ENCODE results near the gene MLC1. TPM values are rescaled to one million over a fixed set of nuclear protein-coding genes. Genes with fewer than 3 reads are reported as not detected.
"Not testable (repeated sequence)": the region's sequence is repeated elsewhere in the genome, so short reads cannot be mapped to it uniquely, and the experiment has no call there.

MLC1 gene
- polyA plus RNA-seq, 1 donor: 1.3 TPM

GRCh38 chr22:50102946-50103345 is 17.7 kb upstream of the MLC1 start:
- DNase-seq: no peak

- DNase-seq: no peak
Observed at GRCh38 chr22:50101870-50102565, 16.8 kb upstream of the MLC1 start.

GRCh38 chr22:50098052-50098451 is 12.8 kb upstream of the MLC1 start:
- no peak for DNase-seq

GRCh38 chr22:50092342-50092741 is 7.1 kb upstream of the MLC1 start:
- no peak for DNase-seq

GRCh38 chr22:50091092-50091768 is 6.0 kb upstream of the MLC1 start:
- DNase-seq: no peak

GRCh38 chr22:50090412-50090714 is 5.1 kb upstream of the MLC1 start:
- DNase-seq: no peak

- peak; percentile 22 for DNase-seq
Observed at GRCh38 chr22:50089682-50090411, 4.6 kb upstream of the MLC1 start, which contains the start of gene MOV10L1. TSS of gene MOV10L1 (plus strand) at chr22:50090006. CDS start at chr22:50090089, 83 bp downstream.

GRCh38 chr22:50089231-50089630 is 4.0 kb upstream of the MLC1 start:
- no peak for DNase-seq

- no peak for DNase-seq
Observed at GRCh38 chr22:50088096-50088495, 2.9 kb upstream of the MLC1 start.

GRCh38 chr22:50087646-50088045 is 2.4 kb upstream of the MLC1 start:
- no peak for DNase-seq

GRCh38 chr22:50086975-50087374 is 1.7 kb upstream of the MLC1 start:
- DNase-seq: not testable (repeated sequence)

GRCh38 chr22:50086526-50086925 is 1.3 kb upstream of the MLC1 start:
- DNase-seq: no peak

- DNase-seq: no peak
Observed at GRCh38 chr22:50084614-50085021, 608 bp downstream of the MLC1 start.

- no peak for DNase-seq
Observed at GRCh38 chr22:50084080-50084477, 1.1 kb downstream of the MLC1 start.

- DNase-seq: no peak
Observed at GRCh38 chr22:50083462-50084079, 1.7 kb downstream of the MLC1 start.

- no peak for DNase-seq
Observed at GRCh38 chr22:50082961-50083461, 2.2 kb downstream of the MLC1 start.

GRCh38 chr22:50082197-50082715 is 3.0 kb downstream of the MLC1 start:
- DNase-seq: no peak

GRCh38 chr22:50081426-50082196 is 3.6 kb downstream of the MLC1 start:
- DNase-seq: no peak

GRCh38 chr22:50080077-50080465 is 5.2 kb downstream of the MLC1 start:
- no peak for DNase-seq

GRCh38 chr22:50078761-50079160 is 6.5 kb downstream of the MLC1 start:
- DNase-seq: no peak

GRCh38 chr22:50078246-50078645 is 7.0 kb downstream of the MLC1 start:
- no peak for DNase-seq
